GM12872 (cell line): ENCODE measurements around the gene TYK2.

Experiments used
- TF ChIP-seq, protein P1 (sequence below): IDR thresholded peaks from 3 replicates; pipeline ENCODE4 v1.5.1; 2011; ENCODE audit warnings: low read depth, mild to moderate bottlenecking, low read length, moderate library complexity; ENCODE audit not compliant: insufficient read depth

Gene TYK2

DNA sequence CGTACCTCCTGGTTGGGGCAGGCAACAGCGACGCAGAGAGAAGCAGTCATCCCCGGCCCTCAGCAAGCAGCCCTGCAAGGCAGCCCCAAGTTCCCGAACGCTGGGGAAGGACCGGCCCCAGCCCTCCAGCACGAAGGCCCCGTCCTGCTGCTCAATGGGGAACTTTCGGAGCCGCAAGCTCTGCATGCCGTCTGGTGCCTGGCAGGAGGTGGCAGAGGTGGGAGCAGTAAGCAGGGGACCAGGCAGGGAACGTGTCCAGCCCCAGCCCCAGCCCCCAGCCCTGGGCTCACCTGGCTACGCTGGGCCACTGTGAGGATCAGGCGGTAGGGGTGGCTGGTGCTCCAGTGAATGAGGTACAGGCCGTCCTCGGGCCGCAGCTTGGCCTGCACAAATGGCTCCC is 18.1 kb downstream of the TYK2 start:
- TF ChIP-seq, protein P1, sequence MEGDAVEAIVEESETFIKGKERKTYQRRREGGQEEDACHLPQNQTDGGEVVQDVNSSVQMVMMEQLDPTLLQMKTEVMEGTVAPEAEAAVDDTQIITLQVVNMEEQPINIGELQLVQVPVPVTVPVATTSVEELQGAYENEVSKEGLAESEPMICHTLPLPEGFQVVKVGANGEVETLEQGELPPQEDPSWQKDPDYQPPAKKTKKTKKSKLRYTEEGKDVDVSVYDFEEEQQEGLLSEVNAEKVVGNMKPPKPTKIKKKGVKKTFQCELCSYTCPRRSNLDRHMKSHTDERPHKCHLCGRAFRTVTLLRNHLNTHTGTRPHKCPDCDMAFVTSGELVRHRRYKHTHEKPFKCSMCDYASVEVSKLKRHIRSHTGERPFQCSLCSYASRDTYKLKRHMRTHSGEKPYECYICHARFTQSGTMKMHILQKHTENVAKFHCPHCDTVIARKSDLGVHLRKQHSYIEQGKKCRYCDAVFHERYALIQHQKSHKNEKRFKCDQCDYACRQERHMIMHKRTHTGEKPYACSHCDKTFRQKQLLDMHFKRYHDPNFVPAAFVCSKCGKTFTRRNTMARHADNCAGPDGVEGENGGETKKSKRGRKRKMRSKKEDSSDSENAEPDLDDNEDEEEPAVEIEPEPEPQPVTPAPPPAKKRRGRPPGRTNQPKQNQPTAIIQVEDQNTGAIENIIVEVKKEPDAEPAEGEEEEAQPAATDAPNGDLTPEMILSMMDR: no peak

DNA sequence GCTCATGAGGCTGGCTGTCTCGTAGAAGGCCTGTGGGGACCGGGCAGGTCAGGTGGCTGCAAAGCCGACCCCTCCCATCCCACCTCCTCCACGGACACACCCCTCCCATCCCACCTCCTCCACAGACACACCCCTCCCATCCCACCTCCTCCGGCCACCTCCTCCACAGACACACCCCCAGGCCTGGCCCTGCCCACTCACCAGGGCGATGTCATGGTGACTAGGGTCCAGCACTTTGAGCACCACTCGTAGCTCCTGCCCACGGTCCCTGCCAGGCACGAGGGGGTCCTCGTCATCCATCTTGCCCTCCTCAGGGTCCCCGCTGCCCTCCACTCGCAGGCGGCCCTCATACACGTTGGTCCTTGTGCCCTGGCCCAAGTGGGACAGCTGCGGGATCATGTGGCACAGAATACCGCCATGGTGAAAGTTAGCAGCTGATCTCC is 18.8 kb downstream of the TYK2 start:
- TF ChIP-seq, protein P1: no peak

DNA sequence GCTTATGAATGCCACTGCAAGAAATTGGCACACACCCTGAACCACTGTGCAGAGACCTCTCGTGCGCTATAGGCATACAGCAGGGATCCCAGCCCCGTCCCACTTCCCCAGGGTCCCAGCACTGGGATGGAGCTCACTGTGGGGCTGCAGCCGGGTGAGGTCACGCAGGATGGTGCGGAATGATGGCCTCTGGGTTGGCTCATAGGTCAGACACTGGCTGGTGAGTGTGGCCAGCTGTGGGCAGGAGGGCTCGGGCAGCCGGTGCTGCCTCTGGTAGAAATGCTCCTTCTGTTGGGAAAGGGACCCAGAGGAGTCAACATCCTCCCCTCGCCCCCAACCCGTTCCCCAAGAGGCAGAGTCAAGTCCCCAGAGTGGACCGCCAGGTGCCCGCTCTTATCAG is 23.9 kb downstream of the TYK2 start:
- TF ChIP-seq, protein P1: no peak

GRCh38 chr19:10353793-10354391 is 26.5 kb downstream of the TYK2 start:
- TF ChIP-seq, protein P1: no peak

GRCh38 chr19:10352764-10353671 is 27.4 kb downstream of the TYK2 start:
- TF ChIP-seq, protein P1: no peak

DNA sequence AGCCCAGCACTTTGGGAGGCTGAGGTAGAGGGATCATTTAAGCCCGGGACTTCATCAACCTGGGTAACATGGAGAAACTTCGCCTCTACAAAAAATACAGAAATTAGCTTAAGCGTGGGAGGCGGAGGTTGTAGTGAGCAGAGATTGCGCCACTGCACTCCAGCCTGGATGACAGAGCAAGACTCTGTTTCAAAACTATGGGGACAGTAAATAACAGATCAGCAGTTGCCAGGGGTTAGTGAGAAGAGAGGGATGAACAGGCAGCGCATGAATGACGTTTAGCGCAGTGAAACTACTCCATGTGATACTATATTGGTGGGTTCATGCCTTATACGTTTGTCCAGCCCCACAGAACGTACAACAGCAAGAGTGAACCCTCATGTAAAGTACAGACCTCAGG is 33.9 kb downstream of the TYK2 start:
- TF ChIP-seq, protein P1: no peak

- TF ChIP-seq, protein P1: no peak
Observed at GRCh38 chr19:10344780-10345179, 35.6 kb downstream of the TYK2 start.
